ENCODE measurements around the gene GFY. TPM values are rescaled to one million over a fixed set of nuclear protein-coding genes. Genes with fewer than 3 reads are reported as not detected.
A peak's percentile ranks its signal among the peaks of the same experiment; 100 is the strongest.

GFY gene
- total RNA-seq, 2 donors from 2014 or later: 0.18 TPM; not detected in 1

- Mint-ChIP-seq H3K27ac (peak overlapping the region; percentile 100), H3K27me3 (ENCODE audit: insufficient read depth) (no peaks in the 10 kb centered on the region), H3K9me3 (peaks cover 1% of the 10 kb centered on the region), H3K4me1 (peaks cover 9% of the 10 kb centered on the region), H3K36me3 (ENCODE audit: low read depth) (peaks cover 33% of the 10 kb centered on the region), H3K4me3 (peak overlapping the region; percentile 88)
- no peaks in the 10 kb centered on the region for H3K27me3 ChIP-seq (ENCODE audit: control insufficient read depth, insufficient read depth, low read length, poor library complexity, severe bottlenecking)
- H3K9ac ChIP-seq (ENCODE audit: extremely low read depth, low read length, poor library complexity, severe bottlenecking): peak overlapping the region; percentile 84
- no peaks in the 10 kb centered on the region for H3K4me1 ChIP-seq (ENCODE audit: control insufficient read depth, insufficient read depth, low read length)
- TF ChIP-seq, protein P1, sequence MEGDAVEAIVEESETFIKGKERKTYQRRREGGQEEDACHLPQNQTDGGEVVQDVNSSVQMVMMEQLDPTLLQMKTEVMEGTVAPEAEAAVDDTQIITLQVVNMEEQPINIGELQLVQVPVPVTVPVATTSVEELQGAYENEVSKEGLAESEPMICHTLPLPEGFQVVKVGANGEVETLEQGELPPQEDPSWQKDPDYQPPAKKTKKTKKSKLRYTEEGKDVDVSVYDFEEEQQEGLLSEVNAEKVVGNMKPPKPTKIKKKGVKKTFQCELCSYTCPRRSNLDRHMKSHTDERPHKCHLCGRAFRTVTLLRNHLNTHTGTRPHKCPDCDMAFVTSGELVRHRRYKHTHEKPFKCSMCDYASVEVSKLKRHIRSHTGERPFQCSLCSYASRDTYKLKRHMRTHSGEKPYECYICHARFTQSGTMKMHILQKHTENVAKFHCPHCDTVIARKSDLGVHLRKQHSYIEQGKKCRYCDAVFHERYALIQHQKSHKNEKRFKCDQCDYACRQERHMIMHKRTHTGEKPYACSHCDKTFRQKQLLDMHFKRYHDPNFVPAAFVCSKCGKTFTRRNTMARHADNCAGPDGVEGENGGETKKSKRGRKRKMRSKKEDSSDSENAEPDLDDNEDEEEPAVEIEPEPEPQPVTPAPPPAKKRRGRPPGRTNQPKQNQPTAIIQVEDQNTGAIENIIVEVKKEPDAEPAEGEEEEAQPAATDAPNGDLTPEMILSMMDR (conservative IDR thresholded peaks at IDR 0.05): no peak
- H3K27ac ChIP-seq (ENCODE audit: low read depth, low read length): peak overlapping the region; percentile 78
- H3K4me3 ChIP-seq (ENCODE audit: low read length): peak overlapping the region; percentile 84
- WGBS, 2 experiments (ENCODE audit: insufficient coverage in 1 of 2, insufficient read length in 1 of 2): 24 to 43% methylated on average over 4 to 9 of the region's 10 CpGs
- H3K36me3 ChIP-seq (ENCODE audit: control insufficient read depth, insufficient read depth, low read length): peaks cover 22% of the 10 kb centered on the region
- no peaks in the 10 kb centered on the region for H3K9me3 ChIP-seq (ENCODE audit: control insufficient read depth, low read length)
- no peak for DNase-seq
These were observed 28.6 kb downstream of the GFY start for GRCh38 chr19:49453757-49454240.

GRCh38 chr19:49455773-49456172 is 30.6 kb downstream of the GFY start:
- H3K4me3 Mint-ChIP-seq: no peak overlapping the region

DNA sequence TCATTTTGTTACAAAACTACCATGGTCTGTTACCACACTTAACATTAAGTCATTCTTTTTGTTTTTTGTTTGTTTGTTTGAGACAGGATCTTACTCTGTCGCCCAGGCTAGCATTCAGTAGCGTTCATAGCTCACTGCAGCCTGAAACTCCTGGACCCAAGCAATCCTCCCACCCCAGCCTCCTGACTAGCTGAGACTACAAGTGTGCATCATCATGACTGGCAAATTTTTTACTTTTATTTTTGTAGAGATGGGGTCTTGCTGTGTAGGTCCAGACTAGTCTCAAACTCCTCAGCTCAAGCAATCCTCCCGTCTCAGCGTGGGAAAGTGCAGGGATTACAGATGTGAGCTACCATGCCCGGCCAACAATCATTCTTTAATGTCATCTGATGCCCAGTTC is 31.1 kb downstream of the GFY start:
- H3K9me3 ChIP-seq (ENCODE audit: control insufficient read depth, low read length): no peaks in the 10 kb centered on the region
- no peak overlapping the region for H3K27ac ChIP-seq (ENCODE audit: low read depth, low read length)
- H3K27me3 ChIP-seq (ENCODE audit: control insufficient read depth, insufficient read depth, low read length, poor library complexity, severe bottlenecking): no peaks in the 10 kb centered on the region
- no peak overlapping the region for H3K4me3 ChIP-seq (ENCODE audit: low read length)
- H3K9ac ChIP-seq (ENCODE audit: extremely low read depth, low read length, poor library complexity, severe bottlenecking): no peak overlapping the region
- Mint-ChIP-seq H3K9me3 (peaks cover 1% of the 10 kb centered on the region), H3K27ac (no peak overlapping the region), H3K27me3 (ENCODE audit: insufficient read depth) (no peaks in the 10 kb centered on the region), H3K4me3 (no peak overlapping the region), H3K36me3 (ENCODE audit: low read depth) (peaks cover 33% of the 10 kb centered on the region), H3K4me1 (peaks cover 3% of the 10 kb centered on the region)
- WGBS, 2 experiments (ENCODE audit: insufficient coverage in 1 of 2, insufficient read length in 1 of 2): 97 to 100% methylated on average over 3 to 5 of the region's 5 CpGs
- peaks cover 27% of the 10 kb centered on the region for H3K36me3 ChIP-seq (ENCODE audit: control insufficient read depth, insufficient read depth, low read length)
- no peaks in the 10 kb centered on the region for H3K4me1 ChIP-seq (ENCODE audit: control insufficient read depth, insufficient read depth, low read length)
- TF ChIP-seq, protein P1 (conservative IDR thresholded peaks at IDR 0.05): no peak
- no peak for DNase-seq

More at GRCh38 chr19:49455773-49456172, 30.6 kb downstream of the GFY start:
- Histone ChIP-seq H3K9ac (ENCODE audit: extremely low read depth, low read length, poor library complexity, severe bottlenecking) (no peak overlapping the region), H3K4me3 (ENCODE audit: low read length) (no peak overlapping the region), H3K9me3 (ENCODE audit: control insufficient read depth, low read length) (no peaks in the 10 kb centered on the region), H3K27me3 (ENCODE audit: control insufficient read depth, insufficient read depth, low read length, poor library complexity, severe bottlenecking) (no peaks in the 10 kb centered on the region), H3K36me3 (ENCODE audit: control insufficient read depth, insufficient read depth, low read length) (peaks cover 26% of the 10 kb centered on the region), H3K27ac (ENCODE audit: low read depth, low read length) (no peak overlapping the region), H3K4me1 (ENCODE audit: control insufficient read depth, insufficient read depth, low read length) (no peaks in the 10 kb centered on the region)
- Mint-ChIP-seq H3K9me3 (peaks cover 1% of the 10 kb centered on the region), H3K27ac (no peak overlapping the region), H3K27me3 (ENCODE audit: insufficient read depth) (no peaks in the 10 kb centered on the region), H3K4me1 (peaks cover 3% of the 10 kb centered on the region), H3K36me3 (ENCODE audit: low read depth) (peaks cover 33% of the 10 kb centered on the region)
- 95 to 100% methylated on average over 5 of the region's 5 CpGs for WGBS, 2 experiments (ENCODE audit: insufficient coverage in 1 of 2, insufficient read length in 1 of 2)
- no peak for DNase-seq
- TF ChIP-seq, protein P1 (conservative IDR thresholded peaks at IDR 0.05): no peak
